GM18909 (cell line): ENCODE results near the gene MAP3K10.

Source experiments
- ATAC-seq: cut with Tn5 transposase; IDR thresholded peaks from one replicate; pipeline ENCODE4 v1.9.1; 2021; ENCODE audit warnings: mild to moderate bottlenecking; ENCODE audit not compliant: unreplicated experiment, poor library complexity

The MAP3K10 gene

DNA sequence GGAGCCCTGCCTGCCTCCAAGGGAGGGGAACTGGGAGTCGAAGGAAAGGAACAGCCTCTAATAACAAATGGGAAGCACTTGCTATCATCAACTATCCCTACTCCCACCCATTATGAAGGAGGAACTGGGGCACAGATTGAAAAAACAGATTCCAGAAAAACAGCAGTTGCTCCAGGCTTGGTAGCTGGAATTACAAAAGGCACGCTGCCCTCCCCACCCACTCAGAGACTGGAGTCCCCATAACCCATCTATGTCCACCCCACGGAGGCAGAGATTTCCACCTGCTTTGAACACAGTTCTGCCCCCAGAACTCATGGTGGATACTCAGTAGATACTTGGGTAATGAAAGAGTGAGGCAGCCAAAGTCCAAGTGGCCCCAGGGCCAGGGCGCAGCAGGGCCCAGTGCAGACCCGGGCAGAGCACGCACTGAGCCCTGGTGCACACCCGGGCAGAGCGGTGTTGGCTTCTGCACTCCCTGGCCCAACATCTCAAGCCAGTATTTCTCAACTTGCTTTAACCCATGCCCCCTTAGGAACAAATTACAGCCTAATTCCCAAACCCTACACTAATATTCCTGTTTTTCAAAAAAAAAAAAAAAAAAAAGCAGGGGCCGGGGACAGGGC, 54.4 kb downstream of the MAP3K10 start:
- ATAC-seq: no peak

DNA sequence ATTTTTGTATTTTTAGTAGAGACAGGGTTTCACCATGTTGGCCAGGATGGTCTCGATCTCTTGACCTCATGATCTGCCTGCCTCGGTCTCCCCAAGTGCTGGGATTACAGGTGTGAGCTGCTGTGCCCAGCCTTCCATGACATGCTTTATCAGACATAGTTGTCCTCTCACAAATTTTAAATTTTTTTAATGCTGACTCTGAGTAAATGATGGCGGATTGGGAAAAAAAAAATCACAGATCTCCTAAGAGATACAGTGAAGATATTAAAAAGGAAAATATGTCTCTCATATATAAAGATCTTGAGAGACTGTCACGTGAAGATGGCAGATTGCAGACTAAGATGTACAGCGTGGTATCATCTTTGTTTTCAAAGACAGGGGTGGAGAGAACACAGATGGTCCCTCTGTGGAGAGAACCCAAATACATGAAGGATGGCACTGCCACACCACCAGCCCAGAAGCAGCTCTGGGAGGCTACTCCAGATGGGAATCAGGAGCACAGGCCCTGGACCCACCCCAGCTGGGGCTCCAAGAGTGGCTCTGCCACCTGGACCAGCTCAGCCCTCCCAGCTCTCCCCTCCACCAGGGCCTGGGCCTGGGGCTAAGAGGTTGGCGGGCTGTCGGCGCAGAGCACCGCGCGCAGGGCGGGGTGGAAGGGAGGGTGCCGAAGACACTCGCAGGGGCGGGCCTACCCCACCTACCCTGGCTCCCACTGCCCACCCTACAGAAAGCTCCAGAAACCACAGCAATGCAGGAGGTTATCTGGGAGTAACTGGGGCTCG, 55.3 kb downstream of the MAP3K10 start:
- ATAC-seq: no peak

DNA sequence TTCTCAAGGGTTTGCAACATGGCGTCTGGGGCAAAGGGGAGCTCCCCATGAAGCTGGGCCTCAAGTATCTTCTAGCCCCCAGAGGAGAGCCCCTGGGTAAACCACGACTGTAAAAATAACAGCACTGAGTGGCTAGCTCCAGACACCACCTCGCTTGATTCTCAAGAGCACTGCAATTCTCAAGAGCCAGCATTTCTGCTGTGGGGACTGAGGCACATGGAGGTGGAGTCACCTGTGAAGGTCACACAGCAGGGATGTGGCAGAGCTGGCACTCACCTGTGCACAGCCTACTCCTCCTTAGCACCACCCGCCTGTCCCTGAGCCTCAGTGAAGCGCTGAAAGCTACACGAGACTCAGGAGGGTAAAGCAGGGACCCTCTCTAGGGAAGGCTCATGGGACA, 56.0 kb downstream of the MAP3K10 start:
- ATAC-seq: no peak

DNA sequence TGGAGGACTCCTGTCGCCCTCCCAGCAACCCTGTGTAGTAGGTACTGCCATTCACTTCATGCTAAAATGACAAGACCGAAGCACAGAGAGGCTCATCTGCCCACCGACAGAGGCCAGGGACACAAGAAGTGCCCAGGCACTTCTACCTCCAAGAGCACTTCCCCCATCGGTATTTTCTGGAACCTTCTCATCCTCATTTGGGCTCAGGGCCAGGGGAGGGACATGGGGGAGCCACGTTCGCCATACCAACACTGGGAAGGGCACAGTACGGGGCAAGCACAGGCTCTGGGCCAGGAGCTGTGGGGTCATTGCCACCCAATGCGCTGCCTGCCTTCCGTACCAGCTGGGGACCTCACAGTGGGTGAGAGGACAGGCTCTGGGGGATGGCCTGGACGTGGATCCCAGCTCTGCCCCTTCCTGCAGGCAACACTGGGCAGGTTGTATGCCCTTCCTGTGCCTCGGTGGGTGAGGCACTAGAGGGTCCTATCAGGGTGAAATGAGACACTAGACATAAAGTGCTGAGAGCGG, 56.6 kb downstream of the MAP3K10 start:
- ATAC-seq: no peak

DNA sequence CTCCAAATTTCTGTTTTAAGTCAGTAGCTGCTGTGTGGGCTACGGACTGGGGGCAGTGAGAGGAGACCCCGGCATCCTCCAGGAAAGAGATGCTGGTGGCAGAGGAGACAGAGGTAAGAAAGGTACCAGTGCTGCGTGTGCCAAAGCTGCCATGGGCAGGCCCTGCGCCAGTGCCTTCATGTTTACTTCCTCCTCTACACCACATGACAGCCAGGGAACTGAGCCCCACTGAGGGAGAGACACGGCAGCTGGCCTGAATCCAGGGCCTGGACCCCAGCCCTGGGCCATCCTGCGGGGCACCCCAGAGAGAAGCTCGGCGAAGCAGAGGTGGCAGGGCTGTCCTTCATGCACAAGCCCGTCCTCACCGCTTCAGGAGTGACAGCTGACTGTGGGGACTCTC, 58.0 kb downstream of the MAP3K10 start:
- no peak for ATAC-seq

DNA sequence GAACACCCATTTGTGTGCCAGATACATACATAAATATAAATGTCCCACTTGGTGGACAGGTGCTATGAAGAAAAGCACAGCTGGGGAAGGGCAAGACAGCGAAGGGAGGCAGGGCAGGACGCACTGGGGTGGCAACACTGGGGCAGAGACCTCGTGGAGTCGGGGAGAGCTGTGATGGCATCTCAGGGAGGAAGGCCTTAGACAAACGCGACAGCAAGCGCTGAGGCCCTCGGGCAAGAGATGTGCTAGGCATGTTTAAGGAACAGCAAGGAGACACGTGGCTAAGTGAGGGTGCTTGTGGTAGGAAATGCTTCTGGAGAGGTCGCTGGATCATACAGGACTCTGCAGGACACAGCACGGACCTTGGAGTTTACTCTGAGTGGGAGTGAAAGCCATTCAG, 58.6 kb downstream of the MAP3K10 start:
- ATAC-seq: no peak

DNA sequence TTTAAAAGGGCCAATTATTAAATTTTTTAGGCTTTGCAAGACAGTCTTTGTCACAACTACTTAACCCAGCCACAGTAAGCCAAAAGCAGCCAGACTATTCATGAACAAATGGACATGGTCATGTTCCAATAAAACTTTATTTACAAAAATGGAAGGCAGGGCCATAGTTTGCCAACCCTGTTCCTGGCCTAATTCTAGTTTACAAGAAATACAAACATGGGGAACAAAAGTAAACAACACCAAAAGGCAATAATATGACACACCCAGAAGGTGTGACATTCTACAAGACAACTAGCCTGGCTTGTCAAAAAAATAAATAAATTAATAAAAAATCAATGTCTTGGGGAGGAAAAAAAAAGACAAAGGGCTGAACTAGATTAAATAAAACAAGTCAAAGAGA, 60.0 kb downstream of the MAP3K10 start:
- no peak for ATAC-seq

DNA sequence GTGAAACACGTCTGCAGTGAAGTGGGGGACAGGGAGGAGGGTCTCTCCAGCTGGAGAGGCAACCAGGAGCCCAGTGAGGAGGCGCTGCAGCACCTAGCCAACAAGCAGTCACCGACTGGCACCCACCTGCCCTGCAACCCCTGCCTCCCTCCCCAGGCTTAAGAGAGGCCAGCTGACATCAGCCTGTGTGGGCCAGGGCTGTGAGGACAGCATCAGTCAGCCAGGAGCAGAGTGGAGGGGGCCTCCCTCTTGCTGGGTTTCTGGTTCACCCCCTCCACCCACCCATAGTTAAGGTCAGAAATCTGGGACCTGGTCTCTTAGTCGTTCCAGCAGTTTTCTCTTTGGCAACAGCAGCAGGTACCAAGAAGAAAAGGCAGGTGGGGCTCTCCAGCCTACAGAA, 60.8 kb downstream of the MAP3K10 start:
- ATAC-seq: no peak

DNA sequence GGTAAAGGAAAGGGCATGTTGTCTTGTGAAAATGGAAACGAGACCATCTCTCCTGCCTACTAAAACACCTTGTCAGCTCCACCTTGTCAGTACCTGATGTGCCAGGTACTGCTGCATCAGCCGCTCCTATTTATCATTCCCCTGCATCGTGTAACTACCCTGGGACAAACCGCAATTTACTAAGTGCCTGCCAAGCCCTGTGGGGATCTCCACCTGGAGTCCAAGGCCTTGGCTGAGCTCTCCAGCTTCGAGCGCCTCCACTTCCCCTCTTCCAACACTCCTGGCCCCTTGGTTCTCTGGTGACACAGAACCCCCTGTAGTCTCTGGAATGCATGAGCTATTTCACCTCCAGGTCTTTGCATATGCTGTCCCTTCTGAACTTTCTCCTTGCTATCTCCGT, 61.2 kb downstream of the MAP3K10 start:
- no peak for ATAC-seq

DNA sequence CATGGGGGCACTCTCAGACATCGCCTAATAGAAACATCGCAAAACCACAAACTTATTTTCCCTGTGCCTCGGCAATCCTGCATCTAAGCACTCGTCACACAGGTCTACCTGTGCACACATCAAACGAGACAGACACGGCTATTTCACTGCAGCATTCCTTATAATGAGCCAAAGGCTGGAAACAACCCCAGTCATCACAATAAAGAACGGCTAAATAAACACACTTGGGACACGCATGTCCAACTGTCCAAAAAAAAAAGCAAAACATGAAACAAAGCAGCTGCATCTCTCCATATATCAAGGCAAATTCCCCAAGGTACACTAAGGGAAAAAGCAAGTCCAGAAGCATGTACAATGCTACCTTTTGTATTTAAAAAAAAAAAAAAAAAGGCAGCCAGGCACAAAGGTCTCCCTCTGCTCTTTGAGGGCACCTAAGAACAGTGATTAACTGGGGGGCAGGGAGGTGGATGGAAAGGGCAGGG, 62.4 kb downstream of the MAP3K10 start:
- no peak for ATAC-seq

DNA sequence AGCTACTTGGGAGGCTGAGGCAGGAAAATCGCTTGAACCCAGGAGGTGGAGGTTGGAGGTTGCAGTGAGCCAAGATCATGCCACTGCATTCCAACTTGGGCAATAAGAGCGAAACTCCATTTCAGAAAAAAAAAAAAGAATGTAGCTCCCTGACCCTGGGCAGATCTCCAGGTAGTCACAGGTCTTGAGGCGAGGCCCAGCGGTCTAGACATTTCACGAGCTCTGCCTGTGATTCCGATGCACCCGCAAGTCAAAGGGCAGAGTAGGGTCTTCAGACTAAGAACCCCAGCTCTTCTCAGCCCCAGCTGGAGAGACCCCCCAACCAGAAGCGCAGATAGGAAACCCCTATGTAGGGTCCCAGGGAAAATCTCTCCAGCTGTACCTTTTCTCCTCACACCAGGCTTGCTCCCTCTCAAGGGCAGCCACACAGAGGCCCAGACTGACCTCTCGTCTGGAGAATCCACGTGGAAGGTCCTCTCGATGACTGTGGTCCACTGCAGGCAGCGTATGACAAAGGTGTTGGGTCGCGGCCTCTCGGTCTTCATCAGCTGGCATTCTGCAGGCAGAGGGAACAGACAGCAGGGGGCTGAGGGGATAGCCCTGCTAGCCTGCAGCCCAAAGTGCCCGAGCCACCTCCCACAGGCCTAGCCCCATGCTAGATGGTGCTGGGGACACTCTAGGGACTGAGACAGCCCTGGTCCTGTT, 63.6 kb downstream of the MAP3K10 start:
- no peak for ATAC-seq

DNA sequence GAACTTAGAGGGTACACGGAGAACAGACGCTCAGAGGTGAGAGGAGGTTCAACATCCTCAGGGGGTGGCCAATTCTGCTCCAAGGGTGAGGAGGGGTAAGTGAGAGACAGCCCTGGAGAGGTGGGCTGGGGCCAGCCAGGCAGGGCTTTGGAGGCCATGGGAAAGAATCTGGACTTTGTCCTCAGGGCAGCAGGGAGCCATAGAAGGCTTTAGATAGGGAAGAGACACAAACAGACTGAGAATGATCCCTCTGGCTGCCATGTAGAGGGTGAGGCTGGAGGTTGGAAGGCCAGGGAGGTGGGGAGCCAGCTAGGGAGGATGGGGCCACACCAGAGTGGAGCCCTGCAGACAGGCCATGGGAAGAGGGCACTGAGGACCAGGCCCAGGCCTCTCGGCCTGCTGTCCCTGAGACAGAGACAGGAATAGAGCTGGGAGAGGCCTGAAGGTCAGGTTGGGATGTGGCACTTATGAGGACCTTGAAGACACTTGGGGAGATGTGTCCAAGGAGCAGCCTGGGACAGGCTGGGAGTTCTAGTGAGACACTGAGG, 64.5 kb downstream of the MAP3K10 start:
- no peak for ATAC-seq

DNA sequence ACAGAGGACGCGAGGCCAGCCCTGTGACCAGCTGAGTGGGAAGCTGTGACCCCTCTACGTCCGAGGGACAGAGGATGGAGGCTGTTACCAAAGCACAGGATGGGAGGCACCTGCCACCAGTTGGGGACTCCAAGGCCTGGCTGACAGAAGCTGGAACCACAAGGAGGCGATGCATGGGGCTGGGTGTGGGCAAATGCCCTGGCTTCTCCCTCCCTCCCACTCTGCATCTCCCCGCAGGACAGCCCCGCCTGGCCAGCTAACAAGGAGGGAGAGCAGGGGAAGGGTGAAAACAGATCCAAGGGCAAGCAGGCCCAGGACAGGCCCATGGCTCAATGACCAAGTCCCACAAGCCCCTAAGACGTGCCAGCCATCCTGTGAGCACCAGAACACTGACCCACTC, 65.3 kb downstream of the MAP3K10 start:
- no peak for ATAC-seq

DNA sequence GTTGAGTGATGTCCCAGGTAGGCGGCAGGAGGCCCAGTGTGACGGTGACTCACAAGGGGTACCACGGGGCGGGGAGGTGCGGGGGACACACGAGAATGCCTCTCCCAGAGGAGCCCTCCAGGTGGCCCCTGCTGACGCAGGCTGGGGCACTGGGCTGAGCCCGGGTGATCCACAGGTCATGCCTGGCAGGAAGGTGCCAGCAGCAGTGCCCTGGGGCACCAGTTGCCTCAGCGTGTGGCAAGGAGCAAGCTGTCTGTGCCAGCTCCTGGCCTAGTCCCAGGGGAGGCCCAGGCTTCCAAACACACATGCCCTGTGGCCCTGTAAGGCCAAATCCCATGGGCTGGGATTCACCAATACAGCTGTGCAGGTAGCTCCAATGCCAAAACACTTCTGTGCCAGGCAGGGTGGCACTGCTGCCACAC, 65.9 kb downstream of the MAP3K10 start:
- ATAC-seq: no peak

DNA sequence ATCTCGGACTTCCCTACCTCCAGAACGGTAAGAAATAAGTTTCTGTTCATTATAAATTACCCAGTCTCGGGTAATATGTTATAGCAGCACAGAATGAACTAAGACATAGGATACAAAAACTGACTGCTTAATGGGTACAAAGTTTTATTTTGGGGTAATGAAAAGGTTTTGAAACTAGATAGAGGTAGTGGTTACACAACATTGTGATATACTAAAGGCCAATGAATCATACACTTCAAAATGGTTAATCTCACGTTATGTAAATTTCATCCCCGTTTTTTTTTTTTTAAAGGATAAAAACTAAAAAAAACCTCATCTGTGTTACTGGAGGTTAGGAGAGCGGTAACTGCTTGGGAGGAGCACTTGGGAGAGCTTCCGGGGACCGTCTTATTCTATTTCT, 70.4 kb downstream of the MAP3K10 start:
- ATAC-seq: no peak

DNA sequence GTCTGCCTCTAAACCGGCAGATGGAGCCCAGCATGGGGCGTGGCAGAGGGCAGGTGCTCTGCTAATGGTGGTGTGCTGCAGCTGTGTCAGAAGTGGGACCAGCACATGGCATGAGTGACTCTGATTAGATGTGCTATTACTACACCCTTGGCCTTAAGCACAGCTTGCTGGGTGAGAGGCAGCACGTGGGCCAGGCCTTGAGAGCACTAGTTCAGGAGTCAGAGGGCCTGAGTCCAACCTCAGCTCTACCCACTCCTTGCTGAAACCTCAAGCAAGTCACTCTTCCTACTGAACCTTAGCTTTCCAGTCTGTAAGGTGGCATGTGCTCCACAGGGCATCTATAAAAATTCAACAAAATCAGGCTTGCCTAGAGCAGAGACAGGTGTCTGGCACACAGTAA, 71.2 kb downstream of the MAP3K10 start:
- ATAC-seq: no peak

DNA sequence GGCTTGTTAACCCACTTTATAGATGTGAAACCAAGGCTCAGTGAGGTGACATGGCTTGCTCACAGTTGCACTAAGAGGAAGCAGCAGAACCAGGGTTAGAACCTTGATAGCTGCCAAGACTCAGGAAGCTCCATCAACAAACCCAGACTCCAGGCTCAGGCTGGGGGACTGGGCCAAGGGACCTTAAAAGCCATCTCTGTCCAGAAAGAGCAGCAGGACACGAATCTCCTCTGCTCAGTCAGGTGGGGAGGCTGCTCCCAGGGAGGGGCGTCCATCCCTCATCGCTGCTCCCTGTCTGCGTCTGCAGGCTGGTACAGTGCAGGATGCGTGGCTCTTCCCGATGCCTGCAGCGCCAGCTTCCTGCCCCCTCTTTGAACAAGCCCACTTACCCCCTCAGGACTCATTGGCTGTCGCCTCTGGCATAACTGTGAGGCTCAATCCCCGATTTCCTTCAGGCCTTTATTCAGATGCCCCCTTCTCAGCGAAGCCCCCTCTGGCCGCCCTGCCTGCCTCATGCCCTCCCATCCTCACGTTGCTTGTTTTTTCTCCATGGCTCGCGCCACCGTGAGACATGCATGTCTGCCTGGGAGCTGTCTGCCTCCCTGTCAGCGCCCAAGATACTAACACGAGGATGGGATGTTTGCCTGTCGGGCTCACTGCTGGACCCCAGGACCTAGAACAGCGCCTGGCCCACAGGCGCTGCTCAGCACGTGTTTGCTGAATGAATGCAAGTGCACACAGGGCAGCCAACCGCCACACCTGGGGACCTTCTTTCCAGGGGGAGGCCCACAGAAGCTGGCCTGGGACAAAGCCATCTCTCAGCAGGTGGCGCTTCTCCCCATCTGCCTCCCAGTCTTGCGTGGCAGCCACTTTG, 72.5 kb downstream of the MAP3K10 start:
- ATAC-seq: no peak

DNA sequence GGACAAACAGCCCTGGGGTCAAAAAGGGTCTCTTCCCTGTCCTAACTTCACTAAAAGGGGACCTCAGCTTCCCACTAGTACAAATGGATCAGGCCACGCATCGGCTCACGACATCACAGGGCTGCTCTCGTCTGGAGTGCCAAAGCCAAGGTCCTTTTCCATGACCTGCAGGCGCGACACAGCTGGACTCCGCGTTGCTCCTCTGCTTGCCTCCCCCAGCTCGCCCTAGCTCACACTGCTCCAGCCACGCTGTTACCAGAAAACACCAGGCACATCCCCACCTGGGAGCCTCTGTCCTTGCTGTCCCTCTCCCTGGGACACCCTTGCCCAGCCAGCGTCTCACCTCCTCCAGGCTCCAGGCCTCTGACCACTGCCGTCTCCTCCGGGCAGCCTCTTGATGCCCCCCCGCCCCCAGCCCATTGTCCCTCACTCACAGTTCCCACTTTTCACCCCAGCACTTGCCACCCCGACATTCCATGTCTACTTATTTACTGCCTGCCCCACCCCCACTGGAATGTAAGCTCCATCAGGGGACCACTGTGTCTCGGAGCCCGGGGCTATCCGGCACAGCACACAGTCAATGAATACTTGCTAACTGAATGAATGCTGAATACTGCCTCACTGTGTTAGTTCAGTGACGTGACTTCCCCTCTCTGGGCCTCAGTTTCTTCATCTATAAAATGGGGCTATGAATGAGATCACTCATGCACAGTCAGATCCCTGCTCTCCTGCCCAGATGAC, 73.3 kb downstream of the MAP3K10 start:
- ATAC-seq: no peak
